Liver (tissue), 9 donors: ENCODE measurements around the gene LRIF1. TPM values are rescaled to one million over a fixed set of nuclear protein-coding genes. Genes with fewer than 3 reads are reported as not detected.

Source experiments
- DNase-seq: peaks from one replicate; pipeline ENCODE4 v3.0.0-alpha.2; 2017; ENCODE audit warnings: low spot score
- H3K27ac ChIP-seq, 2 donors: one replicate each; pipeline ENCODE4 v1.7.0; 2013; ENCODE audit warnings: inconsistent platforms in 2 of 2, low read length in 2 of 2, control low read depth in 1 of 2, low read depth in 1 of 2, mild to moderate bottlenecking in 1 of 2
- H3K27me3 ChIP-seq, 4 donors: one replicate each; pipeline versions ENCODE4 v1.6.1 to v1.7.0; 2013; ENCODE audit warnings: low read length in 3 of 4, inconsistent platforms in 1 of 4, mild to moderate bottlenecking in 1 of 4, moderate library complexity in 1 of 4; ENCODE audit not compliant: control insufficient read depth in 4 of 4, insufficient read depth in 4 of 4
- H3K36me3 ChIP-seq, 4 donors: one replicate each; pipeline versions ENCODE4 v1.6.1 to v1.7.0; 2013; ENCODE audit warnings: low read length in 3 of 4, mild to moderate bottlenecking in 3 of 4, low read depth in 1 of 4, moderate library complexity in 1 of 4; ENCODE audit not compliant: control insufficient read depth in 4 of 4, insufficient read depth in 3 of 4
- H3K4me1 ChIP-seq, 4 donors: one replicate each; pipeline versions ENCODE4 v1.6.1 to v1.7.0; 2013; ENCODE audit warnings: low read length in 3 of 4, mild to moderate bottlenecking in 3 of 4, moderate library complexity in 1 of 4; ENCODE audit not compliant: control insufficient read depth in 4 of 4, insufficient read depth in 4 of 4
- H3K4me3 ChIP-seq, 3 donors: one replicate each; pipeline versions ENCODE4 v1.6.1 to v1.7.0; 2013; ENCODE audit warnings: low read length in 3 of 3, control low read depth in 1 of 3, low read depth in 1 of 3, mild to moderate bottlenecking in 1 of 3
- H3K9ac ChIP-seq, 2 donors: one replicate each; pipeline ENCODE4 v1.7.0; 2013; ENCODE audit warnings: low read length in 2 of 2, mild to moderate bottlenecking in 2 of 2, moderate library complexity in 2 of 2, control low read depth in 1 of 2, low read depth in 1 of 2
- H3K9me3 ChIP-seq, 4 donors: one replicate each; pipeline versions ENCODE4 v1.6.1 to v1.7.0; 2013; ENCODE audit warnings: low read length in 3 of 4; ENCODE audit not compliant: control insufficient read depth in 4 of 4
- EGR1 ChIP-seq, 2 donors: IDR thresholded peaks; 2 replicates each; pipeline ENCODE4 v1.6.1; 2016 to 2018; ENCODE audit warnings: antibody characterized with exemption in 2 of 2, low read depth in 2 of 2
- FOXA1 ChIP-seq: IDR thresholded peaks from 2 replicates; pipeline ENCODE4 v1.6.1; 2016; ENCODE audit warnings: antibody characterized with exemption
- FOXA2 ChIP-seq: IDR thresholded peaks from 2 replicates; pipeline ENCODE4 v1.6.1; 2016; ENCODE audit warnings: antibody characterized with exemption
- GABPA ChIP-seq, 2 donors: IDR thresholded peaks in 1 of 2; conservative IDR thresholded peaks in 1 of 2; 2 replicates each; pipeline ENCODE4 v1.6.1; 2016; ENCODE audit warnings: antibody characterized with exemption in 2 of 2, mild to moderate bottlenecking in 1 of 2, moderate library complexity in 1 of 2
- HNF4A ChIP-seq, 2 donors: conservative IDR thresholded peaks; 2 replicates each; pipeline ENCODE4 v1.6.1; 2016; ENCODE audit warnings: antibody characterized with exemption in 2 of 2, mild to moderate bottlenecking in 2 of 2
- HNF4G ChIP-seq: IDR thresholded peaks from 2 replicates; pipeline ENCODE4 v1.6.1; 2016; ENCODE audit warnings: antibody characterized with exemption
- JUND ChIP-seq, 2 donors: IDR thresholded peaks; 2 replicates each; pipeline ENCODE4 v1.6.1; 2016; ENCODE audit warnings: antibody characterized with exemption in 2 of 2
- NR2F2 ChIP-seq: IDR thresholded peaks from 2 replicates; pipeline ENCODE4 v1.6.1; 2016; ENCODE audit warnings: antibody characterized with exemption
- RAD21 ChIP-seq, 2 donors: IDR thresholded peaks; 2 replicates each; pipeline ENCODE4 v1.6.1; 2016; ENCODE audit warnings: antibody characterized with exemption in 2 of 2, mild to moderate bottlenecking in 2 of 2
- RXRA ChIP-seq, 2 donors: IDR thresholded peaks; 2 replicates each; pipeline ENCODE4 v1.6.1; 2017 to 2018; ENCODE audit warnings: antibody characterized with exemption in 2 of 2, mild to moderate bottlenecking in 1 of 2
- SP1 ChIP-seq: IDR thresholded peaks from 2 replicates; pipeline ENCODE4 v1.6.1; 2018; ENCODE audit warnings: antibody characterized with exemption, mild to moderate bottlenecking
- TAF1 ChIP-seq: conservative IDR thresholded peaks from 2 replicates; pipeline ENCODE4 v1.6.1; 2016; ENCODE audit warnings: antibody characterized with exemption, mild to moderate bottlenecking
- YY1 ChIP-seq: IDR thresholded peaks from 2 replicates; pipeline ENCODE4 v1.6.1; 2016; ENCODE audit warnings: antibody characterized with exemption, mild to moderate bottlenecking
- WGBS: extraction: QIAGEN DNeasy Blood & Tissue Kit; methylation state at CpG from one replicate; pipeline ENCODE4 v1.1.7; 2013; 5-methylcytosine and 5-hydroxymethylcytosine counted together
- polyA plus RNA-seq, 2 donors: library from polyadenylated mRNA; stranded (reverse) in 1 of 2; unstranded in 1 of 2; fragments of 200-250 nt in 1 of 2; fragments of >200 nt in 1 of 2; fragmentation: Nextera tagmentation in 1 of 2; extraction: Ambion mirVana in 1 of 2; gene quantifications; one replicate each; pipeline versions ENCODE4 v1.2.1 to v1.2.3, GENCODE V29; 2013 to 2015
- total RNA-seq, 2 donors: library from RNA; depleted of rRNA; stranded (reverse); fragments of >200 nt; gene quantifications; one replicate each; pipeline ENCODE4 v1.2.3, GENCODE V29; 2014
- TF ChIP-seq, protein P1 (sequence below): fragments of 150-350 bp; IDR thresholded peaks from 2 replicates; pipeline ENCODE4 v1.5.1; 2017; ENCODE audit warnings: improper control_type of control experiment, low read depth, low read length; ENCODE audit not compliant: missing input control
- TF ChIP-seq, protein P2 (sequence below): IDR thresholded peaks from 2 replicates; pipeline ENCODE4 v1.6.1; 2016; ENCODE audit warnings: antibody characterized with exemption
- TF ChIP-seq, protein P3 (sequence below): IDR thresholded peaks from 2 replicates; pipeline ENCODE4 v1.6.1; 2016; ENCODE audit warnings: antibody characterized with exemption
- TF ChIP-seq, protein P4 (sequence below): IDR thresholded peaks from 2 replicates; pipeline ENCODE4 v1.6.1; 2016; ENCODE audit warnings: antibody characterized with exemption
- TF ChIP-seq, protein P5 (sequence below): IDR thresholded peaks from 2 replicates; pipeline ENCODE4 v1.6.1; 2016; ENCODE audit warnings: antibody characterized with exemption, mild to moderate bottlenecking
- donor health status: healthy.
- donor health status: healthy.
- donor health status: healthy.
- donor health status: healthy.
- donor health status: healthy.

LRIF1 gene
- total and polyA plus RNA-seq, 4 donors = 3.9 to 7.1 (median 6.2) TPM

DNA sequence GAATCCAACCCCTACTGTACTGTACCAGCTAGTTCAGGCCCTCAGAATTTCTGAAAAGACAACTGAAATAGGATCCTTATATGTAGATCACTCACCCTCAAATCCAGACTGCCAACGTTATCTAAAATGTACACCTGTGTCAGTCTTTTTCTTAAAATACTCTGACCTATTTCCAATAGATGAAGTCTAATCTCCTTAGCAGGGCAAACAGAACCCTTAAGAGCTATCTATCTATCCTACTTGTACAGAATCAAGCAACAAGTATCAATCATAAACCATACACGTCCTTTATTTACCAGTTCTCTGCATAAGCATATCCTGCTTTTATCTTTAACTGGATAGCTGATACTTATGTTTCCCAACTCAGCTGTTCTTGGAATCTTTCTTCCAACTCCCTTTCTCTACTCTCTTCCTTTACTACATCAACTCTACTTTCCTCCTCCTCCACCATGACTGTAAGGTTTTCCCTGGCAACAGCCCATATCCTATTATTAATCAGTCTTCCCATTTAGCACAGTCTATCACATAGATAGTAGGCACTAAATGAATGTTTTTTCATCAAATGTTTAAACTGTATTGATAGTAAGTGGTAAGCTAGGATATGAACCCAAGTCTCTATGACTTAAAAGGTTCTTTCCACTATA is 2.8 kb downstream of the LRIF1 start:
- no peak overlapping the region for H3K9ac ChIP-seq
- no peak overlapping the region for H3K27ac ChIP-seq
- no peaks in the 10 kb centered on the region for H3K27me3 ChIP-seq
- H3K36me3 ChIP-seq = peaks cover 0 to 3% (median 0%) of the 10 kb centered on the region in 4 donors
- H3K4me3 ChIP-seq = no peak overlapping the region
- over 99% methylated on average over 2 of the region's 2 CpGs for WGBS
- DNase-seq = no peak
- H3K9me3 ChIP-seq = peaks cover 0 to 15% (median 8%) of the 10 kb centered on the region in 4 donors
- TF ChIP-seq, protein P1, sequence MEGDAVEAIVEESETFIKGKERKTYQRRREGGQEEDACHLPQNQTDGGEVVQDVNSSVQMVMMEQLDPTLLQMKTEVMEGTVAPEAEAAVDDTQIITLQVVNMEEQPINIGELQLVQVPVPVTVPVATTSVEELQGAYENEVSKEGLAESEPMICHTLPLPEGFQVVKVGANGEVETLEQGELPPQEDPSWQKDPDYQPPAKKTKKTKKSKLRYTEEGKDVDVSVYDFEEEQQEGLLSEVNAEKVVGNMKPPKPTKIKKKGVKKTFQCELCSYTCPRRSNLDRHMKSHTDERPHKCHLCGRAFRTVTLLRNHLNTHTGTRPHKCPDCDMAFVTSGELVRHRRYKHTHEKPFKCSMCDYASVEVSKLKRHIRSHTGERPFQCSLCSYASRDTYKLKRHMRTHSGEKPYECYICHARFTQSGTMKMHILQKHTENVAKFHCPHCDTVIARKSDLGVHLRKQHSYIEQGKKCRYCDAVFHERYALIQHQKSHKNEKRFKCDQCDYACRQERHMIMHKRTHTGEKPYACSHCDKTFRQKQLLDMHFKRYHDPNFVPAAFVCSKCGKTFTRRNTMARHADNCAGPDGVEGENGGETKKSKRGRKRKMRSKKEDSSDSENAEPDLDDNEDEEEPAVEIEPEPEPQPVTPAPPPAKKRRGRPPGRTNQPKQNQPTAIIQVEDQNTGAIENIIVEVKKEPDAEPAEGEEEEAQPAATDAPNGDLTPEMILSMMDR = no peak
- TF ChIP-seq HNF4G (no peak), RXRA (IDR thresholded peaks at IDR 0.05) (no peak), YY1 (no peak), TAF1 (no peak), RAD21 (IDR thresholded peaks at IDR 0.05) (no peak), GABPA (IDR thresholded peaks at IDR 0.05 in 1 of 2, conservative IDR thresholded peaks at IDR 0.05 in 1 of 2) (no peak), EGR1 (IDR thresholded peaks at IDR 0.05; ENCODE audit: low read depth in 2 of 2) (no peak), FOXA1 (no peak), FOXA2 (no peak), SP1 (no peak), HNF4A (conservative IDR thresholded peaks at IDR 0.05) (no peak), JUND (IDR thresholded peaks at IDR 0.05) (no peak), NR2F2 (no peak)
- TF ChIP-seq, protein P2, sequence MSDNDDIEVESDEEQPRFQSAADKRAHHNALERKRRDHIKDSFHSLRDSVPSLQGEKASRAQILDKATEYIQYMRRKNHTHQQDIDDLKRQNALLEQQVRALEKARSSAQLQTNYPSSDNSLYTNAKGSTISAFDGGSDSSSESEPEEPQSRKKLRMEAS = no peak
- TF ChIP-seq, protein P3, sequence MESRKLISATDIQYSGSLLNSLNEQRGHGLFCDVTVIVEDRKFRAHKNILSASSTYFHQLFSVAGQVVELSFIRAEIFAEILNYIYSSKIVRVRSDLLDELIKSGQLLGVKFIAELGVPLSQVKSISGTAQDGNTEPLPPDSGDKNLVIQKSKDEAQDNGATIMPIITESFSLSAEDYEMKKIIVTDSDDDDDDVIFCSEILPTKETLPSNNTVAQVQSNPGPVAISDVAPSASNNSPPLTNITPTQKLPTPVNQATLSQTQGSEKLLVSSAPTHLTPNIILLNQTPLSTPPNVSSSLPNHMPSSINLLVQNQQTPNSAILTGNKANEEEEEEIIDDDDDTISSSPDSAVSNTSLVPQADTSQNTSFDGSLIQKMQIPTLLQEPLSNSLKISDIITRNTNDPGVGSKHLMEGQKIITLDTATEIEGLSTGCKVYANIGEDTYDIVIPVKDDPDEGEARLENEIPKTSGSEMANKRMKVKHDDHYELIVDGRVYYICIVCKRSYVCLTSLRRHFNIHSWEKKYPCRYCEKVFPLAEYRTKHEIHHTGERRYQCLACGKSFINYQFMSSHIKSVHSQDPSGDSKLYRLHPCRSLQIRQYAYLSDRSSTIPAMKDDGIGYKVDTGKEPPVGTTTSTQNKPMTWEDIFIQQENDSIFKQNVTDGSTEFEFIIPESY = no peak
- TF ChIP-seq, protein P4, sequence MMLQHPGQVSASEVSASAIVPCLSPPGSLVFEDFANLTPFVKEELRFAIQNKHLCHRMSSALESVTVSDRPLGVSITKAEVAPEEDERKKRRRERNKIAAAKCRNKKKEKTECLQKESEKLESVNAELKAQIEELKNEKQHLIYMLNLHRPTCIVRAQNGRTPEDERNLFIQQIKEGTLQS = no peak
- TF ChIP-seq, protein P5, sequence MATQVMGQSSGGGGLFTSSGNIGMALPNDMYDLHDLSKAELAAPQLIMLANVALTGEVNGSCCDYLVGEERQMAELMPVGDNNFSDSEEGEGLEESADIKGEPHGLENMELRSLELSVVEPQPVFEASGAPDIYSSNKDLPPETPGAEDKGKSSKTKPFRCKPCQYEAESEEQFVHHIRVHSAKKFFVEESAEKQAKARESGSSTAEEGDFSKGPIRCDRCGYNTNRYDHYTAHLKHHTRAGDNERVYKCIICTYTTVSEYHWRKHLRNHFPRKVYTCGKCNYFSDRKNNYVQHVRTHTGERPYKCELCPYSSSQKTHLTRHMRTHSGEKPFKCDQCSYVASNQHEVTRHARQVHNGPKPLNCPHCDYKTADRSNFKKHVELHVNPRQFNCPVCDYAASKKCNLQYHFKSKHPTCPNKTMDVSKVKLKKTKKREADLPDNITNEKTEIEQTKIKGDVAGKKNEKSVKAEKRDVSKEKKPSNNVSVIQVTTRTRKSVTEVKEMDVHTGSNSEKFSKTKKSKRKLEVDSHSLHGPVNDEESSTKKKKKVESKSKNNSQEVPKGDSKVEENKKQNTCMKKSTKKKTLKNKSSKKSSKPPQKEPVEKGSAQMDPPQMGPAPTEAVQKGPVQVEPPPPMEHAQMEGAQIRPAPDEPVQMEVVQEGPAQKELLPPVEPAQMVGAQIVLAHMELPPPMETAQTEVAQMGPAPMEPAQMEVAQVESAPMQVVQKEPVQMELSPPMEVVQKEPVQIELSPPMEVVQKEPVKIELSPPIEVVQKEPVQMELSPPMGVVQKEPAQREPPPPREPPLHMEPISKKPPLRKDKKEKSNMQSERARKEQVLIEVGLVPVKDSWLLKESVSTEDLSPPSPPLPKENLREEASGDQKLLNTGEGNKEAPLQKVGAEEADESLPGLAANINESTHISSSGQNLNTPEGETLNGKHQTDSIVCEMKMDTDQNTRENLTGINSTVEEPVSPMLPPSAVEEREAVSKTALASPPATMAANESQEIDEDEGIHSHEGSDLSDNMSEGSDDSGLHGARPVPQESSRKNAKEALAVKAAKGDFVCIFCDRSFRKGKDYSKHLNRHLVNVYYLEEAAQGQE = no peak
- peaks cover 0 to 15% (median 6%) of the 10 kb centered on the region in 4 donors for H3K4me1 ChIP-seq
